K562 (cell line): Measurements from ENCODE around the gene DKK3. TPM values are rescaled to one million over a fixed set of nuclear protein-coding genes. Genes with fewer than 3 reads are reported as not detected.

Source experiments
- BCL6 ChIP-seq: fragments of 250-450 bp; sonication (Bioruptor Pico); IDR thresholded peaks from 2 replicates; pipeline ENCODE4 v1.4.0; 2020
- CBFA2T3 ChIP-seq: fragments of 450-650 bp; IDR thresholded peaks from 2 replicates; pipeline ENCODE4 v1.6.1; 2017
- CTBP1 ChIP-seq: fragments of 450-650 bp; IDR thresholded peaks from 2 replicates; pipeline ENCODE4 v1.6.1; 2016; ENCODE audit warnings: borderline replicate concordance
- ETV1 ChIP-seq: fragments of 450-650 bp; conservative IDR thresholded peaks from 2 replicates; pipeline ENCODE4 v1.6.1; 2016; ENCODE audit warnings: missing genetic modification characterization, control low read depth, low read depth, missing compliant biosample characterization
- ILK ChIP-seq: fragments of 450-650 bp; IDR thresholded peaks from 2 replicates; pipeline ENCODE4 v1.6.1; 2016; ENCODE audit warnings: missing genetic modification characterization, low read depth, mild to moderate bottlenecking, missing compliant biosample characterization, moderate library complexity, borderline replicate concordance
- MAFF ChIP-seq: IDR thresholded peaks from 2 replicates; pipeline ENCODE4 v1.6.1; 2012; ENCODE audit warnings: low read length, improper control_type of control experiment
- NEUROD1 ChIP-seq: fragments of 150-350 bp; IDR thresholded peaks from 2 replicates; pipeline ENCODE4 v1.6.1; 2014; ENCODE audit warnings: borderline replicate concordance, low read length, low read depth; ENCODE audit not compliant: partially characterized antibody
- RAD21 ChIP-seq, 2 experiments: fragments of 250-450 bp in 1 of 2; fragments of 450-650 bp in 1 of 2; sonication (Bioruptor Pico) in 1 of 2; formaldehyde crosslinking in 1 of 2; IDR thresholded peaks in 1 of 2; conservative IDR thresholded peaks in 1 of 2; 2 replicates each; pipeline versions ENCODE4 v1.4.0 to v1.8.0; 2020 to 2022; ENCODE audit warnings: mild to moderate bottlenecking in 2 of 2, moderate library complexity in 1 of 2
- SNRNP70 ChIP-seq: fragments of 200-400 bp; formaldehyde crosslinking; optimal IDR thresholded peaks from 2 replicates; pipeline ENCODE3; 2017; ENCODE audit warnings: low read depth, low read length
- SRSF3 ChIP-seq: fragments of 200-400 bp; formaldehyde crosslinking; IDR thresholded peaks from 2 replicates; pipeline ENCODE4 v1.6.1; 2016; ENCODE audit warnings: mild to moderate bottlenecking, low read length, moderate library complexity; ENCODE audit not compliant: insufficient read depth
- TSC22D4 ChIP-seq: fragments of 450-650 bp; IDR thresholded peaks from 2 replicates; pipeline ENCODE4 v1.6.1; 2016; ENCODE audit warnings: missing genetic modification characterization, missing biosample characterization, control low read depth
- XRCC3 ChIP-seq: fragments of 450-650 bp; IDR thresholded peaks from 2 replicates; pipeline ENCODE4 v1.6.1; 2017; ENCODE audit warnings: mild to moderate bottlenecking, moderate library complexity
- YY1 ChIP-seq, 3 experiments: IDR thresholded peaks; 2 replicates each; pipeline ENCODE4 v1.6.1; 2011; ENCODE audit warnings: low read length in 2 of 3, mild to moderate bottlenecking in 2 of 3, moderate library complexity in 2 of 3, borderline replicate concordance in 1 of 3, control low read depth in 1 of 3, low read depth in 1 of 3; ENCODE audit not compliant: insufficient read depth in 3 of 3, insufficient replicate concordance in 2 of 3, control insufficient read depth in 1 of 3, insufficient read length in 1 of 3; ENCODE audit errors: extremely low read depth in 1 of 3
- ZNF586 ChIP-seq: fragments of 450-650 bp; formaldehyde crosslinking; conservative IDR thresholded peaks from 2 replicates; pipeline ENCODE4 v1.4.0; 2020; ENCODE audit warnings: mild to moderate bottlenecking, moderate library complexity
- polyA plus RNA-seq, 8 experiments: library from polyadenylated mRNA; depleted of rRNA in 4 of 8; stranded (reverse) in 5 of 8; unstranded in 3 of 8; fragments of >200 nt; fragmentation: Nextera tagmentation in 2 of 8; fragmentation: Illumina TruSeq in 1 of 8; extraction: Ambion mirVana in 2 of 8; extraction: Trizol in 1 of 8; gene quantifications; 2 replicates each; pipeline versions ENCODE4 v1.2.1 to v1.2.3, GENCODE V29; 2011 to 2014; ENCODE audit warnings: inconsistent platforms in 1 of 8, missing spikeins in 1 of 8
- total RNA-seq, 7 experiments: library from RNA; depleted of rRNA in 6 of 7; stranded (reverse); fragments of >200 nt in 6 of 7; fragmentation: Illumina TruSeq in 2 of 7; extraction: Trizol in 2 of 7; gene quantifications; 2 replicates each; pipeline versions ENCODE4 v1.2.1 to v1.2.3, GENCODE V29; 2011 to 2021; ENCODE audit warnings: low replicate concordance in 1 of 7
- TF ChIP-seq, protein P1 (sequence below), 2 experiments: IDR thresholded peaks; 2 replicates each; pipeline ENCODE4 v1.6.1; 2012; ENCODE audit warnings: improper control_type of control experiment in 2 of 2, low read depth in 2 of 2, low read length in 2 of 2, borderline replicate concordance in 1 of 2

Gene DKK3
- total and polyA plus RNA-seq, 9 of the 15 experiments (the other 6 are each of a cell fraction or from before 2014, with no cell fraction given): 0.14 to 0.85 (median 0.38) TPM; not detected in 6

DNA sequence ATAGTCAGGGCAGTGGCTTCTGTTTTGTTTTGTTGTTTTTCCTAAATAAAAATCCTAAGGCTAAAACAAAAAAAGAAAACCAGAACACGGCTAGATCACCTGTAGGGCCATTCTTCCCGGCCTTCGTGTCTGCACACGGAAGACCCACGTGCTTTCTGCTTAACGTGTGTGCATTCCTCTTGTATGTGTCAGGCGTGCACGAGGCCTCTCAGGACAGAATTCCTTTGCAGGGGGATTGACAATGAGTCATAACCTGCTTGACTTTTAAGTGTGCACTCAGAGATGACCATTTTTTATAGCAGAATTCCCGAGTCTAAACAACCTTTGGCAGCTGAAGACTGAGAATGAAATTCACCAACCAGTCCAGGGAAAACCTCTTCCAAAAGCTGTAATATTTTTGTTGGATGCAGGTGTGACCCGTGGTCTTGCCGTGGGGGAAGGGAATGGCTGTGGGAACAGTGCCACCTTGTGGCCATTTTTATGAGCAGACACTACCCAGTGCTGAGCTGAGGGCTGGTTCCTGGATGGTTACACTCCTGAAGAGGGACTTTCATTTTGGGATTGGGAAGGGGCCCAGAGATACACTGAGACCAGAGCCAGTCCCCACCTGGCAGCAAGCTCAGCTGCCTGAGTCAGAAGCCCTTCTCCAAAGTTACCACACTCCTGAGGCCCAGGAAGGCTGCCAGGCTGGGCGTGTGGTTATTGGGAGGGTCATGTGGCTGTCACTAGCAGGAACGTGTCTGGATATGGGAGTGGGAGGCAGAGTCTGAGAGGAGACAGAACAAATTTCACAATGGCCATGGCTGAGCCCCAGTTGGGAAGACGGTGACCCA, 35.7 kb upstream of the DKK3 start (continued):
- TF ChIP-seq SRSF3: no peak
- no peak for TF ChIP-seq YY1 (IDR thresholded peaks at IDR 0.05; ENCODE audit: borderline replicate concordance in 1 of 3, control insufficient read depth in 1 of 3, extremely low read depth in 1 of 3, insufficient read depth in 3 of 3, insufficient read length in 1 of 3, insufficient replicate concordance in 2 of 3, low read depth in 1 of 3, low read length in 2 of 3)
- TF ChIP-seq MAFF: no peak
- no peak for TF ChIP-seq ILK (tag)
- TF ChIP-seq CTBP1: no peak
- no peak for TF ChIP-seq TSC22D4 (tag)
- TF ChIP-seq RAD21 (CRISPR knock-in tag; conservative IDR thresholded peaks at IDR 0.05 in 1 of 2, IDR thresholded peaks at IDR 0.05 in 1 of 2): peak; percentile 95 to 97
- no peak for TF ChIP-seq ETV1 (tag)
- TF ChIP-seq NEUROD1: no peak
- no peak for TF ChIP-seq BCL6 (CRISPR knock-in tag)
- no peak for TF ChIP-seq ZNF586 (CRISPR knock-in tag)
- no peak for TF ChIP-seq SNRNP70
- TF ChIP-seq CBFA2T3: no peak
- no peak for TF ChIP-seq XRCC3
- TF ChIP-seq, protein P1, sequence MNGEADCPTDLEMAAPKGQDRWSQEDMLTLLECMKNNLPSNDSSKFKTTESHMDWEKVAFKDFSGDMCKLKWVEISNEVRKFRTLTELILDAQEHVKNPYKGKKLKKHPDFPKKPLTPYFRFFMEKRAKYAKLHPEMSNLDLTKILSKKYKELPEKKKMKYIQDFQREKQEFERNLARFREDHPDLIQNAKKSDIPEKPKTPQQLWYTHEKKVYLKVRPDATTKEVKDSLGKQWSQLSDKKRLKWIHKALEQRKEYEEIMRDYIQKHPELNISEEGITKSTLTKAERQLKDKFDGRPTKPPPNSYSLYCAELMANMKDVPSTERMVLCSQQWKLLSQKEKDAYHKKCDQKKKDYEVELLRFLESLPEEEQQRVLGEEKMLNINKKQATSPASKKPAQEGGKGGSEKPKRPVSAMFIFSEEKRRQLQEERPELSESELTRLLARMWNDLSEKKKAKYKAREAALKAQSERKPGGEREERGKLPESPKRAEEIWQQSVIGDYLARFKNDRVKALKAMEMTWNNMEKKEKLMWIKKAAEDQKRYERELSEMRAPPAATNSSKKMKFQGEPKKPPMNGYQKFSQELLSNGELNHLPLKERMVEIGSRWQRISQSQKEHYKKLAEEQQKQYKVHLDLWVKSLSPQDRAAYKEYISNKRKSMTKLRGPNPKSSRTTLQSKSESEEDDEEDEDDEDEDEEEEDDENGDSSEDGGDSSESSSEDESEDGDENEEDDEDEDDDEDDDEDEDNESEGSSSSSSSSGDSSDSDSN (IDR thresholded peaks at IDR 0.05; ENCODE audit: borderline replicate concordance in 1 of 2, low read depth in 2 of 2, low read length in 2 of 2): no peak
